ENCODE data around the gene TMC2.

DNA sequence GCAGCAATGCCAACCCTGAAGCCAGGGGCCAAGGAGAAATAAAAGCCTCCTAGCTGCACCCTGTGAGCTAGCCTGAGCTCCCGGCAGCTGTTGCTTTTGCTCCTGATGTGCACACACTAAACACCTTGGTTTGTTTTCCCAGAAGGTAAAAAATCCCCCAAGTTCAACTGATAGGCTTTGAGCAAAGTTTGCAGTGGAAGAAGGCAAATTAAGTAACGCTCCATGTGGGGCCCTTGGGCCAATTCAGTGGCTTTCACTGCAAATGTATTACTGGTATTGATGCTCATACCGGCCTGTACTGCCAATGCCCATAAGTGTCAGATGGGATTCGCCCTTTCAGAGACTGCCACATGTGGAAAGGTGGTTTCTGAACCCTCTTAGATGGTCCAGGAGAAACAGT lies 137.1 kb downstream of the TMC2 start:
- TF ChIP-seq, protein P1, sequence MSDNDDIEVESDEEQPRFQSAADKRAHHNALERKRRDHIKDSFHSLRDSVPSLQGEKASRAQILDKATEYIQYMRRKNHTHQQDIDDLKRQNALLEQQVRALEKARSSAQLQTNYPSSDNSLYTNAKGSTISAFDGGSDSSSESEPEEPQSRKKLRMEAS (CRISPR knock-in tag; IDR thresholded peaks at IDR 0.05), result no peak
- TF ChIP-seq CREB1 (CRISPR knock-in tag; IDR thresholded peaks at IDR 0.05), result no peak
- TF ChIP-seq, protein P2, sequence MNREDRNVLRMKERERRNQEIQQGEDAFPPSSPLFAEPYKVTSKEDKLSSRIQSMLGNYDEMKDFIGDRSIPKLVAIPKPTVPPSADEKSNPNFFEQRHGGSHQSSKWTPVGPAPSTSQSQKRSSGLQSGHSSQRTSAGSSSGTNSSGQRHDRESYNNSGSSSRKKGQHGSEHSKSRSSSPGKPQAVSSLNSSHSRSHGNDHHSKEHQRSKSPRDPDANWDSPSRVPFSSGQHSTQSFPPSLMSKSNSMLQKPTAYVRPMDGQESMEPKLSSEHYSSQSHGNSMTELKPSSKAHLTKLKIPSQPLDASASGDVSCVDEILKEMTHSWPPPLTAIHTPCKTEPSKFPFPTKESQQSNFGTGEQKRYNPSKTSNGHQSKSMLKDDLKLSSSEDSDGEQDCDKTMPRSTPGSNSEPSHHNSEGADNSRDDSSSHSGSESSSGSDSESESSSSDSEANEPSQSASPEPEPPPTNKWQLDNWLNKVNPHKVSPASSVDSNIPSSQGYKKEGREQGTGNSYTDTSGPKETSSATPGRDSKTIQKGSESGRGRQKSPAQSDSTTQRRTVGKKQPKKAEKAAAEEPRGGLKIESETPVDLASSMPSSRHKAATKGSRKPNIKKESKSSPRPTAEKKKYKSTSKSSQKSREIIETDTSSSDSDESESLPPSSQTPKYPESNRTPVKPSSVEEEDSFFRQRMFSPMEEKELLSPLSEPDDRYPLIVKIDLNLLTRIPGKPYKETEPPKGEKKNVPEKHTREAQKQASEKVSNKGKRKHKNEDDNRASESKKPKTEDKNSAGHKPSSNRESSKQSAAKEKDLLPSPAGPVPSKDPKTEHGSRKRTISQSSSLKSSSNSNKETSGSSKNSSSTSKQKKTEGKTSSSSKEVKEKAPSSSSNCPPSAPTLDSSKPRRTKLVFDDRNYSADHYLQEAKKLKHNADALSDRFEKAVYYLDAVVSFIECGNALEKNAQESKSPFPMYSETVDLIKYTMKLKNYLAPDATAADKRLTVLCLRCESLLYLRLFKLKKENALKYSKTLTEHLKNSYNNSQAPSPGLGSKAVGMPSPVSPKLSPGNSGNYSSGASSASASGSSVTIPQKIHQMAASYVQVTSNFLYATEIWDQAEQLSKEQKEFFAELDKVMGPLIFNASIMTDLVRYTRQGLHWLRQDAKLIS (CRISPR knock-in tag; IDR thresholded peaks at IDR 0.05; ENCODE audit: borderline replicate concordance), result no peak
- TF ChIP-seq, protein P3, sequence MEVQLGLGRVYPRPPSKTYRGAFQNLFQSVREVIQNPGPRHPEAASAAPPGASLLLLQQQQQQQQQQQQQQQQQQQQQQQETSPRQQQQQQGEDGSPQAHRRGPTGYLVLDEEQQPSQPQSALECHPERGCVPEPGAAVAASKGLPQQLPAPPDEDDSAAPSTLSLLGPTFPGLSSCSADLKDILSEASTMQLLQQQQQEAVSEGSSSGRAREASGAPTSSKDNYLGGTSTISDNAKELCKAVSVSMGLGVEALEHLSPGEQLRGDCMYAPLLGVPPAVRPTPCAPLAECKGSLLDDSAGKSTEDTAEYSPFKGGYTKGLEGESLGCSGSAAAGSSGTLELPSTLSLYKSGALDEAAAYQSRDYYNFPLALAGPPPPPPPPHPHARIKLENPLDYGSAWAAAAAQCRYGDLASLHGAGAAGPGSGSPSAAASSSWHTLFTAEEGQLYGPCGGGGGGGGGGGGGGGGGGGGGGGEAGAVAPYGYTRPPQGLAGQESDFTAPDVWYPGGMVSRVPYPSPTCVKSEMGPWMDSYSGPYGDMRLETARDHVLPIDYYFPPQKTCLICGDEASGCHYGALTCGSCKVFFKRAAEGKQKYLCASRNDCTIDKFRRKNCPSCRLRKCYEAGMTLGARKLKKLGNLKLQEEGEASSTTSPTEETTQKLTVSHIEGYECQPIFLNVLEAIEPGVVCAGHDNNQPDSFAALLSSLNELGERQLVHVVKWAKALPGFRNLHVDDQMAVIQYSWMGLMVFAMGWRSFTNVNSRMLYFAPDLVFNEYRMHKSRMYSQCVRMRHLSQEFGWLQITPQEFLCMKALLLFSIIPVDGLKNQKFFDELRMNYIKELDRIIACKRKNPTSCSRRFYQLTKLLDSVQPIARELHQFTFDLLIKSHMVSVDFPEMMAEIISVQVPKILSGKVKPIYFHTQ (CRISPR knock-in tag; IDR thresholded peaks at IDR 0.05), result no peak
- TF ChIP-seq, protein P4, sequence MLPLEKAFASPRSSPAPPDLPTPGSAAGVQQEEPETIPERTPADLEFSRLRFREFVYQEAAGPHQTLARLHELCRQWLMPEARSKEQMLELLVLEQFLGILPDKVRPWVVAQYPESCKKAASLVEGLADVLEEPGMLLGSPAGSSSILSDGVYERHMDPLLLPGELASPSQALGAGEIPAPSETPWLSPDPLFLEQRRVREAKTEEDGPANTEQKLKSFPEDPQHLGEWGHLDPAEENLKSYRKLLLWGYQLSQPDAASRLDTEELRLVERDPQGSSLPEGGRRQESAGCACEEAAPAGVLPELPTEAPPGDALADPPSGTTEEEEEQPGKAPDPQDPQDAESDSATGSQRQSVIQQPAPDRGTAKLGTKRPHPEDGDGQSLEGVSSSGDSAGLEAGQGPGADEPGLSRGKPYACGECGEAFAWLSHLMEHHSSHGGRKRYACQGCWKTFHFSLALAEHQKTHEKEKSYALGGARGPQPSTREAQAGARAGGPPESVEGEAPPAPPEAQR (CRISPR knock-in tag; IDR thresholded peaks at IDR 0.05), result no peak
- TF ChIP-seq, protein P5, sequence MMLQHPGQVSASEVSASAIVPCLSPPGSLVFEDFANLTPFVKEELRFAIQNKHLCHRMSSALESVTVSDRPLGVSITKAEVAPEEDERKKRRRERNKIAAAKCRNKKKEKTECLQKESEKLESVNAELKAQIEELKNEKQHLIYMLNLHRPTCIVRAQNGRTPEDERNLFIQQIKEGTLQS (CRISPR knock-in tag; conservative IDR thresholded peaks at IDR 0.05), result no peak
- TF ChIP-seq, protein P6, sequence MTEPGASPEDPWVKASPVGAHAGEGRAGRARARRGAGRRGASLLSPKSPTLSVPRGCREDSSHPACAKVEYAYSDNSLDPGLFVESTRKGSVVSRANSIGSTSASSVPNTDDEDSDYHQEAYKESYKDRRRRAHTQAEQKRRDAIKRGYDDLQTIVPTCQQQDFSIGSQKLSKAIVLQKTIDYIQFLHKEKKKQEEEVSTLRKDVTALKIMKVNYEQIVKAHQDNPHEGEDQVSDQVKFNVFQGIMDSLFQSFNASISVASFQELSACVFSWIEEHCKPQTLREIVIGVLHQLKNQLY (CRISPR knock-in tag; IDR thresholded peaks at IDR 0.05), result no peak
- TF ChIP-seq, protein P7, sequence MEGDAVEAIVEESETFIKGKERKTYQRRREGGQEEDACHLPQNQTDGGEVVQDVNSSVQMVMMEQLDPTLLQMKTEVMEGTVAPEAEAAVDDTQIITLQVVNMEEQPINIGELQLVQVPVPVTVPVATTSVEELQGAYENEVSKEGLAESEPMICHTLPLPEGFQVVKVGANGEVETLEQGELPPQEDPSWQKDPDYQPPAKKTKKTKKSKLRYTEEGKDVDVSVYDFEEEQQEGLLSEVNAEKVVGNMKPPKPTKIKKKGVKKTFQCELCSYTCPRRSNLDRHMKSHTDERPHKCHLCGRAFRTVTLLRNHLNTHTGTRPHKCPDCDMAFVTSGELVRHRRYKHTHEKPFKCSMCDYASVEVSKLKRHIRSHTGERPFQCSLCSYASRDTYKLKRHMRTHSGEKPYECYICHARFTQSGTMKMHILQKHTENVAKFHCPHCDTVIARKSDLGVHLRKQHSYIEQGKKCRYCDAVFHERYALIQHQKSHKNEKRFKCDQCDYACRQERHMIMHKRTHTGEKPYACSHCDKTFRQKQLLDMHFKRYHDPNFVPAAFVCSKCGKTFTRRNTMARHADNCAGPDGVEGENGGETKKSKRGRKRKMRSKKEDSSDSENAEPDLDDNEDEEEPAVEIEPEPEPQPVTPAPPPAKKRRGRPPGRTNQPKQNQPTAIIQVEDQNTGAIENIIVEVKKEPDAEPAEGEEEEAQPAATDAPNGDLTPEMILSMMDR (IDR thresholded peaks at IDR 0.05), result no peak
- TF ChIP-seq NFYB (CRISPR knock-in tag; conservative IDR thresholded peaks at IDR 0.05; ENCODE audit: low read depth), result no peak

Data from WTC11 (cell line).